Tibial artery (tissue), 4 donors: ENCODE data around the gene C14orf93.

Experiments
- DNase-seq, 2 donors: peaks; one replicate each; pipeline ENCODE4 v3.0.0-alpha.2; 2019
- H3K27ac ChIP-seq, 2 donors: fragments of 200-600 bp; sonication (generic) in 1 of 2; 1 replicate in 1 of 2; 2 replicates in 1 of 2; pipeline ENCODE4 v1.5.1; 2018 to 2019; ENCODE audit warnings: mild to moderate bottlenecking in 1 of 2
- H3K27me3 ChIP-seq, 2 donors: fragments of 200-600 bp; sonication (generic) in 1 of 2; one replicate each; pipeline versions ENCODE4 v1.5.1 to v1.6.0; 2016 to 2019
- H3K36me3 ChIP-seq, 3 donors: fragments of 200-600 bp; sonication (generic) in 2 of 3; one replicate each; pipeline ENCODE4 v1.5.1; 2016 to 2019; ENCODE audit warnings: mild to moderate bottlenecking in 2 of 3
- H3K4me1 ChIP-seq, 4 donors: fragments of 200-600 bp; sonication (generic) in 2 of 4; 1 replicate in 3 of 4; 2 replicates in 1 of 4; pipeline ENCODE4 v1.5.1; 2016 to 2019
- H3K4me3 ChIP-seq, 2 donors: fragments of 200-600 bp; sonication (generic) in 1 of 2; 1 replicate in 1 of 2; 2 replicates in 1 of 2; pipeline ENCODE4 v1.5.1; 2018 to 2019; ENCODE audit warnings: mild to moderate bottlenecking in 2 of 2
- H3K9me3 ChIP-seq, 3 donors: fragments of 200-600 bp; sonication (generic) in 1 of 3; one replicate each; pipeline ENCODE4 v1.5.1; 2016 to 2019
- intact Hi-C: fragments of 100-400 bp; cut with DNase I; formaldehyde crosslinking; loops from one replicate; pipeline ENCODE4 v1.15.0; 2023; ENCODE audit warnings: low total_unique reads
- TF ChIP-seq, protein P1 (sequence below), 2 experiments: fragments of 200-600 bp in 1 of 2; fragments of 450-650 bp in 1 of 2; IDR thresholded peaks; one replicate each; pipeline ENCODE4 v1.5.1; 2017 to 2019; ENCODE audit warnings: antibody characterized with exemption in 2 of 2, mild to moderate bottlenecking in 1 of 2, moderate library complexity in 1 of 2

Gene C14orf93

DNA sequence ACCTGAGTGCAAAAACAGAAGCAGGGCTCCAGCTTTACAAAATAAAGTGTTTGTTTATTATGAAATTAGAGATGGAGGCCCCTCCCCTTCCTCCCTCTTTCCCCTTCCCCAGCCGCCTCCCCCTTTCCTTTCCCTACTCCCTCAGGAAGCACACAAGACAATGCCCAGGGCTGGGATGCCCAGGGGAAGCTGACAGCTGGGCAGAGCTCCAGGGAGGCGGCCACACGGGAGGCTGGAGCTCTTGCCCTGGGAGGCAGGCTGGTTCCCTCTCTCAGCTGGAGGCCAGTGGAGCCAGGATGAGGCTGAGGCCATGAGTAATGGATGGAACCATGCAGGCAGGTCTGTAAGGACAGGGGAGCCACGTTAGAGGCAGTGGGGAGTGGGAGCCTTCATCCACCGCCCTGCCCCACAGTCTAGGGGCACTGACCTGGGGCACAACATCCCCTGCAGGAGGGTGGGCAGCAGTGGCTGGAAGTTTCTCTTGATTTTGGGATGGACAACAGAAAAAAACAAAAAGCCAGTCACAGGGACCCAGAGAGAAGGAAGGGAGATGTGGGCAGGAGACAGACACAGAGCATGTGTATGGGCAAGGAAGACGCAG lies 37.2 kb upstream of the C14orf93 start:
- intact Hi-C loops, result no loop called here
- H3K4me1 ChIP-seq, result no peaks in the 10 kb centered on the region
- no peaks in the 10 kb centered on the region for H3K36me3 ChIP-seq
- TF ChIP-seq, protein P1, sequence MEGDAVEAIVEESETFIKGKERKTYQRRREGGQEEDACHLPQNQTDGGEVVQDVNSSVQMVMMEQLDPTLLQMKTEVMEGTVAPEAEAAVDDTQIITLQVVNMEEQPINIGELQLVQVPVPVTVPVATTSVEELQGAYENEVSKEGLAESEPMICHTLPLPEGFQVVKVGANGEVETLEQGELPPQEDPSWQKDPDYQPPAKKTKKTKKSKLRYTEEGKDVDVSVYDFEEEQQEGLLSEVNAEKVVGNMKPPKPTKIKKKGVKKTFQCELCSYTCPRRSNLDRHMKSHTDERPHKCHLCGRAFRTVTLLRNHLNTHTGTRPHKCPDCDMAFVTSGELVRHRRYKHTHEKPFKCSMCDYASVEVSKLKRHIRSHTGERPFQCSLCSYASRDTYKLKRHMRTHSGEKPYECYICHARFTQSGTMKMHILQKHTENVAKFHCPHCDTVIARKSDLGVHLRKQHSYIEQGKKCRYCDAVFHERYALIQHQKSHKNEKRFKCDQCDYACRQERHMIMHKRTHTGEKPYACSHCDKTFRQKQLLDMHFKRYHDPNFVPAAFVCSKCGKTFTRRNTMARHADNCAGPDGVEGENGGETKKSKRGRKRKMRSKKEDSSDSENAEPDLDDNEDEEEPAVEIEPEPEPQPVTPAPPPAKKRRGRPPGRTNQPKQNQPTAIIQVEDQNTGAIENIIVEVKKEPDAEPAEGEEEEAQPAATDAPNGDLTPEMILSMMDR (IDR thresholded peaks at IDR 0.05), result no peak
- H3K27ac ChIP-seq, result no peak overlapping the region
- H3K9me3 ChIP-seq, result no peaks in the 10 kb centered on the region
- H3K27me3 ChIP-seq, result peaks cover 0 to 3% of the 10 kb centered on the region in 2 donors
- no peak overlapping the region for H3K4me3 ChIP-seq
- DNase-seq, result no peak

DNA sequence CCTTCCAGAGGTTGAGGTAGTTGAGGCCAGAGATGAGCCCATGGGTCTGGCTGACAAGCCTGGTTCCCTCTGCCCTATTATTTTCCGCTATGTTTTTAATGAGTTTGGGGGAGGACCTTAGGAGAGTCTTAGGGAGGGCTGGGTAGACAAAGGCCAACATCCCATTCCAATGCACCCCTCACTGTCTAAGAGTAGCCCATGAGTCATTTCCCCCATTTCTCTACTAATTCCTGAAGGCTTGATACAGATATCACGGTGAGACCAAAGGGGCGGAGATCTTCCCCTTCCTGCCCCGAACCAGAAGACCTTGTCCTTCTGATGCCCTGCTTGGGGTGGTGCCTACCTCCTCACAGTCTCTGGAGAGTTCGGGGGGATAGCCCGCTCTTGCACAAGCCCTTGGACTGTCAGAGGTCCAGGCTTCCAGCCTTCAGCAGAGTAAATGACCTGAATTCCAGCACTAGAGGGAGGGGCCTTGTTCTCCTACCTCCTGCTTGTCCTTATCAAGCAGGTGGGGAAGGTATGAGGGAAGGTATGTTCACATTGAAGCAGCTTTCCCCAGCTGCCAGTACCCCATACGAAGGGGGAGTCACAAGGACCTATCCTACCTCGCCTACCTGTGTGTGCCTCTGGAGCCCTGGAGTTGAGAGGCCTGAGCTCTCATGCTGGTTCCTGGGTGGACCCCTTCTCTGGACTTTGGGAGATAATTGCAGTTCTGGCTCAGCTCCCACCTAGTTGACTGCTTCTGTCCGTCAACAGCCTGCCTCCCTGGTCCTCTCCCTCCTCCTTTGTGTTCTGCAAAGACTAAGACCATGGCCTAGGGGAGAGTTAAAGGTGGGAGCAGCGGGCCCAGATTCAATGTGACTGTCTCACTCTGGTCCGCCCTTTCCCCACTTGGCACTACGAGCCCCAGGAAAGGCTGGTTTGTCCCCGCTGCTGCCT lies 35.7 kb upstream of the C14orf93 start:
- peaks cover 0 to 3% of the 10 kb centered on the region in 2 donors for H3K27me3 ChIP-seq
- H3K9me3 ChIP-seq, result no peaks in the 10 kb centered on the region
- TF ChIP-seq, protein P1 (IDR thresholded peaks at IDR 0.05), result no peak
- H3K4me1 ChIP-seq, result no peaks in the 10 kb centered on the region
- intact Hi-C loops, result no loop called here
- DNase-seq, result no peak
- H3K27ac ChIP-seq, result no peak overlapping the region
- no peak overlapping the region for H3K4me3 ChIP-seq
- H3K36me3 ChIP-seq, result no peaks in the 10 kb centered on the region

DNA sequence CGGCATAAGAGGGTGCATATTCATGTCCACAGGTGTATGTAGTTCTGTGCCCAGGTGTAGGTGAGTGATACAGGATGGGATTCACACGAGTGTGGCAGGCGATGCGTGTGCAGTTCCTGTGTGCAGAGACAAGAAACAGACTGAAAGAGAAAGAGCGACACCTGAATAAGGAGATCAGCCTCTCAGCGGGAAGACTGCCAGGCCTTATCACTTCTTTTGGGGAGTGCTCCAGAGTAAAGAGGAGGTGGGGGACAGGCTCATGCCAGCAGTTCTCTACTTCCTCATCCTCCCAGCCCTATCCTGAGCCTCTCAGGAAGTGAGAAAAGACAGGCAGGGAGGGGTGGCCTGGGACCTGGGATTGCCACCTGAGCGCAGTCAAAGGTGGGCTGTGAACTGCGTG lies 34.9 kb upstream of the C14orf93 start:
- Histone ChIP-seq H3K4me3 (no peak overlapping the region), H3K9me3 (no peaks in the 10 kb centered on the region), H3K36me3 (no peaks in the 10 kb centered on the region), H3K27ac (no peak overlapping the region), H3K27me3 (peaks cover 0 to 3% of the 10 kb centered on the region in 2 donors), H3K4me1 (no peaks in the 10 kb centered on the region)
- no peak for DNase-seq
- TF ChIP-seq, protein P1 (IDR thresholded peaks at IDR 0.05), result no peak
- intact Hi-C loops, result no loop called here

DNA sequence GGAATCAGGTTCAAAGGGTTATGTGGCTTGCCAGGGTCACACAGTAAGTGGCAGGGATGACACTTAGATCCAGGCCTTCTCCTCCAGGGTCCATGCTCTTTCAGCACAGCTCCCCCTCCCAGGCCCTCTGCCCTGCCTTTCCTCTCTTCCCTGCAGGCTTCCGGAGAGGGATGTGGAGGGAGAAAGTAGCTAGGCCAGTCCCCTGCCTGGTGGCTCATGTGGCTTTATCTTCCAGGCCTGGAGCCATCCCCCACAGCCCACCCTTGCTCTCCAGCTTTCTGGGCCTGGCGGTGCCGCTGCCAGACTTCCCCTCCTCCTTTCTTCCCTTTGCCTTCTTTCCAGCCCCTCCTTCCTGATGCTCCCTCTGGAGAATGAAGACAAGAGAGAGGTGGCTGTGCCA lies 33.8 kb upstream of the C14orf93 start:
- TF ChIP-seq, protein P1 (IDR thresholded peaks at IDR 0.05), result no peak
- no peak for DNase-seq
- Histone ChIP-seq H3K4me1 (no peaks in the 10 kb centered on the region), H3K27me3 (peaks cover 0 to 3% of the 10 kb centered on the region in 2 donors), H3K27ac (no peak overlapping the region), H3K9me3 (no peaks in the 10 kb centered on the region), H3K4me3 (no peak overlapping the region), H3K36me3 (no peaks in the 10 kb centered on the region)
- intact Hi-C loops, result no loop called here

DNA sequence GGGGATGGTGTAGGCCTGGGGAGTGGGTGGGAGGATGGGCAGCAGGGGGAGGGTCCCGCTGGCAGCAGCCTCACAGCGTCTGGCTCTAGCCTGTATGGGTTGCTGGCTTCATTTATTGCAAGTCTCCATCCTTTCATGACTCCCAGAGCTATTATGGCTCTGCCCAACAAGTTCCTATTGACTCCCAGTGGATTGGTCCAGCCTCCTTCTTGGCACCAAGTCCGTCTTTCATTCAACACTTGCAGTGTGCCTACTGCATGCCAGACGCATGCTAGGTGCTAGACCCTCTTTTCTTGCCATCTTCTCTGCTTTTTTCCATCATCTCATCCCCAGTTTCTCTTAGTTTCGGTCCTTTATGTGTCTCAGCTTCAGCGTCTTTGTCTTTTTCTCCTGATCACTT lies 33.2 kb upstream of the C14orf93 start:
- DNase-seq, result no peak
- intact Hi-C loops, result no loop called here
- Histone ChIP-seq H3K4me1 (no peaks in the 10 kb centered on the region), H3K27ac (no peak overlapping the region), H3K9me3 (no peaks in the 10 kb centered on the region), H3K36me3 (no peaks in the 10 kb centered on the region), H3K4me3 (no peak overlapping the region), H3K27me3 (peaks cover 0 to 3% of the 10 kb centered on the region in 2 donors)
- TF ChIP-seq, protein P1 (IDR thresholded peaks at IDR 0.05), result no peak
